Measurements from ENCODE around the gene HBG1.

DNA sequence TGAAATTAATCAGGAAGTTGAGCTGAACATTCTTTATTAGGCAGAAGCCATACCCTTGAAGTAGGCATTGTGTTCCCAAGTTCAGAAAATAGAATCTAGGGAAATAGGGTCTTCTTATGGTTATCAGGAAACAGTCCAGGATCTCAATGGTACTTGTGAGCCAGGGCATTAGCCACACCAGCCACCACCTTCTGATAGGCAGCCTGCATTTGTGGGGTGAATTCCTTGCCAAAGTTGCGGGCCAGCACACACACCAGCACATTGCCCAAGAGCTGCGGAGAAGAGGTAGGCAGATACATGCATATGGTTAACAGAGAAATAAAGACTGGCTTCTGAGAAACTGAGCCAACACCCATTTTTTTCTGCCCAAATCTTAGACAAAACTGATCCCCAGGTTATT is 16.8 kb downstream of the HBG1 start:
- TF ChIP-seq, protein P1, sequence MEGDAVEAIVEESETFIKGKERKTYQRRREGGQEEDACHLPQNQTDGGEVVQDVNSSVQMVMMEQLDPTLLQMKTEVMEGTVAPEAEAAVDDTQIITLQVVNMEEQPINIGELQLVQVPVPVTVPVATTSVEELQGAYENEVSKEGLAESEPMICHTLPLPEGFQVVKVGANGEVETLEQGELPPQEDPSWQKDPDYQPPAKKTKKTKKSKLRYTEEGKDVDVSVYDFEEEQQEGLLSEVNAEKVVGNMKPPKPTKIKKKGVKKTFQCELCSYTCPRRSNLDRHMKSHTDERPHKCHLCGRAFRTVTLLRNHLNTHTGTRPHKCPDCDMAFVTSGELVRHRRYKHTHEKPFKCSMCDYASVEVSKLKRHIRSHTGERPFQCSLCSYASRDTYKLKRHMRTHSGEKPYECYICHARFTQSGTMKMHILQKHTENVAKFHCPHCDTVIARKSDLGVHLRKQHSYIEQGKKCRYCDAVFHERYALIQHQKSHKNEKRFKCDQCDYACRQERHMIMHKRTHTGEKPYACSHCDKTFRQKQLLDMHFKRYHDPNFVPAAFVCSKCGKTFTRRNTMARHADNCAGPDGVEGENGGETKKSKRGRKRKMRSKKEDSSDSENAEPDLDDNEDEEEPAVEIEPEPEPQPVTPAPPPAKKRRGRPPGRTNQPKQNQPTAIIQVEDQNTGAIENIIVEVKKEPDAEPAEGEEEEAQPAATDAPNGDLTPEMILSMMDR (IDR thresholded peaks at IDR 0.05) = no peak
- no peak for TF ChIP-seq POLR2A (IDR thresholded peaks at IDR 0.05)
